ENCODE data around the gene GTF2F2. TPM values are rescaled to one million over a fixed set of nuclear protein-coding genes. Genes with fewer than 3 reads are reported as not detected.

GTF2F2 gene
- total RNA-seq, 2 donors from 2014 or later, result 15.3 to 21.2 TPM

GRCh38 chr13:45222919-45223318 is 102.6 kb downstream of the GTF2F2 start:
- H3K9me3 ChIP-seq, result no peaks in the 10 kb centered on the region
- no peaks in the 10 kb centered on the region for H3K36me3 ChIP-seq
- no peak overlapping the region for H3K4me3 ChIP-seq
- no peaks in the 10 kb centered on the region for H3K27me3 ChIP-seq (replicated peaks; ENCODE audit: insufficient read depth)
- DNase-seq (ENCODE audit: low spot score), result no peak
- intact Hi-C loops (cut with DNase I), result no loop called here
- H3K27ac ChIP-seq, result no peak overlapping the region
- 100% methylated on average over 1 of the region's 1 CpG for WGBS
- no peaks in the 10 kb centered on the region for H3K4me1 ChIP-seq (replicated peaks)
- TF ChIP-seq CTCF (IDR thresholded peaks at IDR 0.05) (no peak), POLR2AphosphoS5 (IDR thresholded peaks at IDR 0.05) (no peak)

GRCh38 chr13:45224176-45224575 is 103.9 kb downstream of the GTF2F2 start:
- H3K4me1 ChIP-seq (replicated peaks), result no peaks in the 10 kb centered on the region
- TF ChIP-seq POLR2AphosphoS5 (IDR thresholded peaks at IDR 0.05) (no peak), POLR2A (IDR thresholded peaks at IDR 0.05) (no peak), CTCF (IDR thresholded peaks at IDR 0.05) (no peak)

GRCh38 chr13:45225370-45225769 is 105.1 kb downstream of the GTF2F2 start:
- H3K36me3 ChIP-seq, result no peaks in the 10 kb centered on the region
- TF ChIP-seq CTCF (IDR thresholded peaks at IDR 0.05), result no peak
- TF ChIP-seq POLR2A (IDR thresholded peaks at IDR 0.05), result no peak
- TF ChIP-seq POLR2AphosphoS5 (IDR thresholded peaks at IDR 0.05), result no peak
- WGBS, result 99% methylated on average over 4 of the region's 4 CpGs
- H3K9me3 ChIP-seq, result no peaks in the 10 kb centered on the region
- no peak for DNase-seq (ENCODE audit: low spot score)
- H3K27me3 ChIP-seq (replicated peaks; ENCODE audit: insufficient read depth), result no peaks in the 10 kb centered on the region
- H3K27ac ChIP-seq, result no peak overlapping the region
- no peaks in the 10 kb centered on the region for H3K4me1 ChIP-seq (replicated peaks)
- intact Hi-C loops (cut with DNase I), result no loop called here
- H3K4me3 ChIP-seq, result no peak overlapping the region

More at GRCh38 chr13:45224176-45224575, 103.9 kb downstream of the GTF2F2 start:
- H3K4me3 ChIP-seq, result no peak overlapping the region
- no peaks in the 10 kb centered on the region for H3K27me3 ChIP-seq (replicated peaks; ENCODE audit: insufficient read depth)
- no peaks in the 10 kb centered on the region for H3K9me3 ChIP-seq
- intact Hi-C loops (cut with DNase I), result no loop called here
- DNase-seq (ENCODE audit: low spot score), result no peak
- H3K36me3 ChIP-seq, result no peaks in the 10 kb centered on the region
- no peak overlapping the region for H3K27ac ChIP-seq

- Histone ChIP-seq H3K9me3 (no peaks in the 10 kb centered on the region), H3K4me3 (no peak overlapping the region), H3K36me3 (no peaks in the 10 kb centered on the region), H3K27me3 (replicated peaks; ENCODE audit: insufficient read depth) (no peaks in the 10 kb centered on the region), H3K27ac (no peak overlapping the region), H3K4me1 (replicated peaks) (no peaks in the 10 kb centered on the region)
- 90% methylated on average over 3 of the region's 3 CpGs for WGBS
- intact Hi-C loops (cut with DNase I), result no loop called here
- no peak for TF ChIP-seq POLR2AphosphoS5 (IDR thresholded peaks at IDR 0.05)
- no peak for TF ChIP-seq CTCF (IDR thresholded peaks at IDR 0.05)
- no peak for TF ChIP-seq POLR2A (IDR thresholded peaks at IDR 0.05)
- no peak for DNase-seq (ENCODE audit: low spot score)
Observed at GRCh38 chr13:45226024-45226423, 105.7 kb downstream of the GTF2F2 start.

GRCh38 chr13:45228002-45228401 is 107.7 kb downstream of the GTF2F2 start:
- TF ChIP-seq CTCF (IDR thresholded peaks at IDR 0.05), result no peak
- WGBS, result 89% methylated on average over 5 of the region's 5 CpGs
- no peak for DNase-seq (ENCODE audit: low spot score)
- no peaks in the 10 kb centered on the region for H3K9me3 ChIP-seq
- no peaks in the 10 kb centered on the region for H3K27me3 ChIP-seq (replicated peaks; ENCODE audit: insufficient read depth)
- intact Hi-C loops (cut with DNase I), result no loop called here
- no peaks in the 10 kb centered on the region for H3K4me1 ChIP-seq (replicated peaks)
- H3K27ac ChIP-seq, result no peak overlapping the region
- no peaks in the 10 kb centered on the region for H3K36me3 ChIP-seq
- no peak overlapping the region for H3K4me3 ChIP-seq
